IPS DF 4.7 (cell line): Measurements from ENCODE around the gene SDK1.

ENCODE experiments used
- DNase-seq: peaks from one replicate; pipeline ENCODE4 v3.0.0-alpha.2; 2013; ENCODE audit warnings: low spot score; ENCODE audit errors: extremely low read depth

Gene SDK1

GRCh38 chr7:4149236-4149635 lies 848.2 kb downstream of the SDK1 start:
- no peak for DNase-seq

GRCh38 chr7:4149645-4150044 lies 848.6 kb downstream of the SDK1 start:
- DNase-seq, result no peak

GRCh38 chr7:4150731-4151130 lies 849.7 kb downstream of the SDK1 start:
- DNase-seq, result no peak

- no peak for DNase-seq
Observed at GRCh38 chr7:4151524-4151923, 850.5 kb downstream of the SDK1 start.

GRCh38 chr7:4151926-4152549 lies 851.0 kb downstream of the SDK1 start:
- DNase-seq, result no peak

GRCh38 chr7:4154882-4155535 lies 854.0 kb downstream of the SDK1 start:
- no peak for DNase-seq

- DNase-seq, result no peak
Observed at GRCh38 chr7:4156190-4156589, 855.1 kb downstream of the SDK1 start.

- DNase-seq, result no peak
Observed at GRCh38 chr7:4157651-4158050, 856.6 kb downstream of the SDK1 start.

GRCh38 chr7:4158441-4159153 lies 857.5 kb downstream of the SDK1 start:
- no peak for DNase-seq

GRCh38 chr7:4159154-4159501 lies 858.1 kb downstream of the SDK1 start:
- DNase-seq, result no peak

GRCh38 chr7:4159761-4160554 lies 858.9 kb downstream of the SDK1 start:
- DNase-seq, result no peak

GRCh38 chr7:4162884-4163564 lies 862.0 kb downstream of the SDK1 start:
- DNase-seq, result no peak

GRCh38 chr7:4163565-4164203 lies 862.6 kb downstream of the SDK1 start:
- DNase-seq, result no peak

- DNase-seq, result no peak
Observed at GRCh38 chr7:4164556-4164955, 863.5 kb downstream of the SDK1 start.

GRCh38 chr7:4166340-4166739 lies 865.3 kb downstream of the SDK1 start:
- DNase-seq, result no peak

- DNase-seq, result no peak
Observed at GRCh38 chr7:4166807-4167206, 865.8 kb downstream of the SDK1 start.

GRCh38 chr7:4167385-4167910 lies 866.4 kb downstream of the SDK1 start:
- no peak for DNase-seq

- DNase-seq, result no peak
Observed at GRCh38 chr7:4168041-4168440, 867.0 kb downstream of the SDK1 start.

GRCh38 chr7:4168541-4168940 lies 867.5 kb downstream of the SDK1 start:
- no peak for DNase-seq

GRCh38 chr7:4169455-4169854 lies 868.4 kb downstream of the SDK1 start:
- no peak for DNase-seq
